GM23338 (cell line): ENCODE results near the gene PRKAR1B. TPM values are rescaled to one million over a fixed set of nuclear protein-coding genes. Genes with fewer than 3 reads are reported as not detected.

Experiments
- ATAC-seq: fragments of 200-7000 bp; cut with Tn5 transposase; 3 replicates; pipeline ENCODE4 v1.9.1; 2020
- DNase-seq: peaks from one replicate; pipeline ENCODE4 v3.0.0-alpha.2; 2015; ENCODE audit warnings: low spot score
- H2AFZ ChIP-seq: fragments of 200-600 bp; sonication (generic); 2 replicates; pipeline ENCODE4 v1.8.0; 2016; ENCODE audit warnings: antibody characterized with exemption, mild to moderate bottlenecking, moderate library complexity
- H3F3A ChIP-seq: fragments of 200-600 bp; sonication (generic); replicated peaks from 2 replicates; pipeline ENCODE4 v1.8.0; 2017; ENCODE audit warnings: antibody characterized with exemption, mixed run types, low read depth
- H3K27ac ChIP-seq: fragments of 200-600 bp; sonication (generic); 2 replicates; pipeline ENCODE4 v1.6.1; 2016; ENCODE audit warnings: low read depth
- H3K27me3 ChIP-seq: fragments of 200-600 bp; sonication (generic); 2 replicates; pipeline ENCODE4 v1.8.0; 2016; ENCODE audit warnings: mild to moderate bottlenecking, mixed run types, moderate library complexity; ENCODE audit not compliant: insufficient read depth
- H3K36me3 ChIP-seq: fragments of 200-600 bp; sonication (generic); 2 replicates; pipeline ENCODE4 v1.8.0; 2016; ENCODE audit warnings: mild to moderate bottlenecking; ENCODE audit not compliant: insufficient read depth
- H3K4me1 ChIP-seq: fragments of 200-600 bp; sonication (generic); 2 replicates; pipeline ENCODE4 v1.8.0; 2016; ENCODE audit warnings: mild to moderate bottlenecking, moderate library complexity; ENCODE audit not compliant: insufficient read depth
- H3K4me2 ChIP-seq: fragments of 200-600 bp; sonication (generic); 2 replicates; pipeline ENCODE4 v1.7.1; 2017; ENCODE audit warnings: mixed run types
- H3K4me3 ChIP-seq: fragments of 200-600 bp; sonication (generic); 2 replicates; pipeline ENCODE4 v1.6.1; 2016; ENCODE audit warnings: mixed run types
- H3K79me2 ChIP-seq: fragments of 200-600 bp; sonication (generic); replicated peaks from 2 replicates; pipeline ENCODE4 v1.8.0; 2017; ENCODE audit warnings: mild to moderate bottlenecking; ENCODE audit not compliant: insufficient read depth
- H3K9me2 ChIP-seq: fragments of 200-600 bp; sonication (generic); 2 replicates; pipeline ENCODE4 v1.8.0; 2017; ENCODE audit not compliant: insufficient read depth
- H4K20me1 ChIP-seq: fragments of 200-600 bp; sonication (generic); replicated peaks from 2 replicates; pipeline ENCODE4 v1.8.0; 2017; ENCODE audit warnings: mild to moderate bottlenecking; ENCODE audit not compliant: insufficient read depth
- H3K27ac Mint-ChIP-seq: 2 replicates; pipeline ENCODE4 v1.8.0; 2020; ENCODE audit warnings: inconsistent platforms, mild to moderate bottlenecking, moderate library complexity, mixed read lengths
- H3K27me3 Mint-ChIP-seq: 3 replicates; pipeline ENCODE4 v1.8.0; 2022; ENCODE audit warnings: low read depth, mild to moderate bottlenecking, moderate library complexity, mixed read lengths, inconsistent platforms; ENCODE audit not compliant: insufficient read depth, poor library complexity
- H3K36me3 Mint-ChIP-seq: 3 replicates; pipeline ENCODE4 v1.8.0; 2021; ENCODE audit warnings: low read depth, mild to moderate bottlenecking, inconsistent platforms, moderate library complexity, mixed read lengths
- H3K4me1 Mint-ChIP-seq: 3 replicates; pipeline ENCODE4 v1.8.0; 2020; ENCODE audit warnings: mild to moderate bottlenecking, inconsistent platforms, mixed read lengths
- H3K4me3 Mint-ChIP-seq: 3 replicates; pipeline ENCODE4 v1.8.0; 2021; ENCODE audit warnings: moderate library complexity, mild to moderate bottlenecking, inconsistent platforms, mixed read lengths
- H3K9me3 Mint-ChIP-seq: 3 replicates; pipeline ENCODE4 v1.8.0; 2020; ENCODE audit warnings: moderate library complexity, mild to moderate bottlenecking, inconsistent platforms, mixed read lengths
- JUNB ChIP-seq: IDR thresholded peaks from one replicate; pipeline ENCODE4 v1.6.1; 2016; ENCODE audit warnings: antibody characterized with exemption; ENCODE audit not compliant: unreplicated experiment
- NANOG ChIP-seq: IDR thresholded peaks from 2 replicates; pipeline ENCODE4 v1.6.1; 2016; ENCODE audit warnings: antibody characterized with exemption, borderline replicate concordance
- POLR2AphosphoS5 ChIP-seq: IDR thresholded peaks from 2 replicates; pipeline ENCODE4 v1.6.1; 2016; ENCODE audit warnings: antibody characterized with exemption, low read depth
- polyA plus RNA-seq: library from polyadenylated mRNA; unstranded; fragments of >200 nt; fragmentation: Nextera tagmentation; extraction: Ambion mirVana; gene quantifications from 2 replicates; pipeline ENCODE4 v1.2.1, GENCODE V29; 2016
- total RNA-seq: library from RNA; depleted of rRNA; stranded (reverse); fragments of >200 nt; shearing (Covaris generic); gene quantifications from 2 replicates; pipeline ENCODE4 v1.2.3, GENCODE V29; 2014
- TF ChIP-seq, protein P1 (sequence below): IDR thresholded peaks from 2 replicates; pipeline ENCODE4 v1.6.1; 2016; ENCODE audit warnings: antibody characterized with exemption
- TF ChIP-seq, protein P2 (sequence below), 2 experiments: fragments of 200-600 bp in 1 of 2; sonication (generic) in 1 of 2; conservative IDR thresholded peaks; 2 replicates each; pipeline versions ENCODE4 v1.5.1 to v1.6.1; 2016 to 2017; ENCODE audit warnings: antibody characterized with exemption in 2 of 2, low read depth in 2 of 2, mild to moderate bottlenecking in 2 of 2, moderate library complexity in 1 of 2
- TF ChIP-seq, protein P3 (sequence below): IDR thresholded peaks from one replicate; pipeline ENCODE4 v1.6.1; 2018; ENCODE audit warnings: antibody characterized with exemption; ENCODE audit not compliant: unreplicated experiment

PRKAR1B gene
- total and polyA plus RNA-seq, 2 experiments from 2014 or later: 35.7 to 36.7 TPM

DNA sequence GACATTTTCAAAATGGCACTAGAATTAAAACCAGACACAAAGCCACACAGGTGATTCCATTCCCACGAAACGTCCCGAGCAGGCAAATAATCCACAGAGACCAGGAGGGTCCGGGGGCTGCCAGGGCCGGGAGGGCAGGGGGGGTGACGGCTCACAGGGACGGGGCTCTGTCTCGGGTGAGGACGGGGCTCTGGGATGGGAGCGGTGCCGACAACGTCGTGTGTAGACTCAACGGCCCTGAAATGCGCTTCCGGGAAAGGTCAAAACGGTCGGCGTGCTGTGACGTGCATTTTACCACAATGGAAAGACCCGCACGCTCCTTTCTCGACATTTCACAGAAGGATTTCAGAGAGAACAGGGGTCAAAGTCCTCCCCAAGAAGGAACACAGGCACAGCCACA, 144.2 kb downstream of the PRKAR1B start:
- Histone ChIP-seq H3K79me2 (no peaks in the 10 kb centered on the region), H3K9me2 (no peaks in the 10 kb centered on the region), H3K4me2 (no peak overlapping the region), H3K27ac (no peak overlapping the region), H2AFZ (no peak overlapping the region), H4K20me1 (no peaks in the 10 kb centered on the region), H3K4me3 (no peak overlapping the region), H3K36me3 (no peaks in the 10 kb centered on the region), H3K27me3 (no peaks in the 10 kb centered on the region), H3F3A (no peaks in the 10 kb centered on the region), H3K4me1 (no peaks in the 10 kb centered on the region)
- H3K36me3 Mint-ChIP-seq: peaks cover 68% of the 10 kb centered on the region
- no peak overlapping the region for H3K4me3 Mint-ChIP-seq
- H3K9me3 Mint-ChIP-seq: peaks cover 12% of the 10 kb centered on the region; the same call in 1 of the 3 replicates
- no peaks in the 10 kb centered on the region for H3K4me1 Mint-ChIP-seq
- ATAC-seq: no peak
- peaks cover 13% of the 10 kb centered on the region for H3K27me3 Mint-ChIP-seq
- TF ChIP-seq POLR2AphosphoS5 (no peak), NANOG (no peak)
- TF ChIP-seq, protein P1, sequence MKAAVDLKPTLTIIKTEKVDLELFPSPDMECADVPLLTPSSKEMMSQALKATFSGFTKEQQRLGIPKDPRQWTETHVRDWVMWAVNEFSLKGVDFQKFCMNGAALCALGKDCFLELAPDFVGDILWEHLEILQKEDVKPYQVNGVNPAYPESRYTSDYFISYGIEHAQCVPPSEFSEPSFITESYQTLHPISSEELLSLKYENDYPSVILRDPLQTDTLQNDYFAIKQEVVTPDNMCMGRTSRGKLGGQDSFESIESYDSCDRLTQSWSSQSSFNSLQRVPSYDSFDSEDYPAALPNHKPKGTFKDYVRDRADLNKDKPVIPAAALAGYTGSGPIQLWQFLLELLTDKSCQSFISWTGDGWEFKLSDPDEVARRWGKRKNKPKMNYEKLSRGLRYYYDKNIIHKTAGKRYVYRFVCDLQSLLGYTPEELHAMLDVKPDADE: no peak
- TF ChIP-seq, protein P2, sequence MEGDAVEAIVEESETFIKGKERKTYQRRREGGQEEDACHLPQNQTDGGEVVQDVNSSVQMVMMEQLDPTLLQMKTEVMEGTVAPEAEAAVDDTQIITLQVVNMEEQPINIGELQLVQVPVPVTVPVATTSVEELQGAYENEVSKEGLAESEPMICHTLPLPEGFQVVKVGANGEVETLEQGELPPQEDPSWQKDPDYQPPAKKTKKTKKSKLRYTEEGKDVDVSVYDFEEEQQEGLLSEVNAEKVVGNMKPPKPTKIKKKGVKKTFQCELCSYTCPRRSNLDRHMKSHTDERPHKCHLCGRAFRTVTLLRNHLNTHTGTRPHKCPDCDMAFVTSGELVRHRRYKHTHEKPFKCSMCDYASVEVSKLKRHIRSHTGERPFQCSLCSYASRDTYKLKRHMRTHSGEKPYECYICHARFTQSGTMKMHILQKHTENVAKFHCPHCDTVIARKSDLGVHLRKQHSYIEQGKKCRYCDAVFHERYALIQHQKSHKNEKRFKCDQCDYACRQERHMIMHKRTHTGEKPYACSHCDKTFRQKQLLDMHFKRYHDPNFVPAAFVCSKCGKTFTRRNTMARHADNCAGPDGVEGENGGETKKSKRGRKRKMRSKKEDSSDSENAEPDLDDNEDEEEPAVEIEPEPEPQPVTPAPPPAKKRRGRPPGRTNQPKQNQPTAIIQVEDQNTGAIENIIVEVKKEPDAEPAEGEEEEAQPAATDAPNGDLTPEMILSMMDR (conservative IDR thresholded peaks at IDR 0.05; ENCODE audit: low read depth in 2 of 2): no peak
- TF ChIP-seq, protein P3, sequence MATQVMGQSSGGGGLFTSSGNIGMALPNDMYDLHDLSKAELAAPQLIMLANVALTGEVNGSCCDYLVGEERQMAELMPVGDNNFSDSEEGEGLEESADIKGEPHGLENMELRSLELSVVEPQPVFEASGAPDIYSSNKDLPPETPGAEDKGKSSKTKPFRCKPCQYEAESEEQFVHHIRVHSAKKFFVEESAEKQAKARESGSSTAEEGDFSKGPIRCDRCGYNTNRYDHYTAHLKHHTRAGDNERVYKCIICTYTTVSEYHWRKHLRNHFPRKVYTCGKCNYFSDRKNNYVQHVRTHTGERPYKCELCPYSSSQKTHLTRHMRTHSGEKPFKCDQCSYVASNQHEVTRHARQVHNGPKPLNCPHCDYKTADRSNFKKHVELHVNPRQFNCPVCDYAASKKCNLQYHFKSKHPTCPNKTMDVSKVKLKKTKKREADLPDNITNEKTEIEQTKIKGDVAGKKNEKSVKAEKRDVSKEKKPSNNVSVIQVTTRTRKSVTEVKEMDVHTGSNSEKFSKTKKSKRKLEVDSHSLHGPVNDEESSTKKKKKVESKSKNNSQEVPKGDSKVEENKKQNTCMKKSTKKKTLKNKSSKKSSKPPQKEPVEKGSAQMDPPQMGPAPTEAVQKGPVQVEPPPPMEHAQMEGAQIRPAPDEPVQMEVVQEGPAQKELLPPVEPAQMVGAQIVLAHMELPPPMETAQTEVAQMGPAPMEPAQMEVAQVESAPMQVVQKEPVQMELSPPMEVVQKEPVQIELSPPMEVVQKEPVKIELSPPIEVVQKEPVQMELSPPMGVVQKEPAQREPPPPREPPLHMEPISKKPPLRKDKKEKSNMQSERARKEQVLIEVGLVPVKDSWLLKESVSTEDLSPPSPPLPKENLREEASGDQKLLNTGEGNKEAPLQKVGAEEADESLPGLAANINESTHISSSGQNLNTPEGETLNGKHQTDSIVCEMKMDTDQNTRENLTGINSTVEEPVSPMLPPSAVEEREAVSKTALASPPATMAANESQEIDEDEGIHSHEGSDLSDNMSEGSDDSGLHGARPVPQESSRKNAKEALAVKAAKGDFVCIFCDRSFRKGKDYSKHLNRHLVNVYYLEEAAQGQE: no peak
- H3K27ac Mint-ChIP-seq: no peak overlapping the region
- no peak for DNase-seq

DNA sequence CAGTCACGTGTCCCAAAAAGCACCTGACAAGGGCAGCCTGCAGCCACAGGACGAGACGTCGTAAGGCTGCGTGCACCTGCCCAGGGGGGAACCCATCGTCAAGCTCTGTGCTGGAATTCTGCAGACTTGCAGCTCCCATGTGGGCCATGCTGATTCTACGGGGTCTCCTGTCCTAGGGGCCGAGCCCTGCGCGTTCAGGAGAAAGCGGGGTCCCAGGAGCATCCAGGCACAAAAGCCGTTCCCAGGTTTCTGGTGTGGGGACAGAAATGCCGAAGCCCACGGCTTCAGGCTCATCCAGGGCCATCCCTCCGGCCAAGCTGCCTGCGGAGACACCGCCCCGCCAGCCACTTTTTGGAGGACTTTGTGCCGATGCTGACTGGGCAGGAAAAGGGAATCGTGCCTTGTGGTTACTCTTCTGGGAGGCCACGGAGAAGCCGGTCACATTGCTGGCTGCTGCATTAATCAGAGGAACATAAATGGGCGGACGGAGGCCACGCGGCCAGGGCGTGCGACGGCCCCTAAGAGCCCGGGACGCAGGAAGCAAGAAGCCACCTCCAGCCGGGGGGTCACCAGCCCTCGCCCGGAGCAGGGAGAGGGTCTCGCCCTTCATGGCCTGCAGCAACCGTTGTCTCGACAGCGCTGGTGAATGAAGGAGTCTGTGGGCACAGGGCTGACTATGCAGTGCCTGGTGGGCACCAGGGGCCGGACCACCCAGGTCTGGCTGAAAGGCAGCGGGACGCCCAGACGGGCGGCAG, 144.8 kb downstream of the PRKAR1B start:
- H3K4me1 Mint-ChIP-seq: no peaks in the 10 kb centered on the region
- H3F3A ChIP-seq: no peaks in the 10 kb centered on the region
- H3K4me3 Mint-ChIP-seq: no peak overlapping the region
- no peaks in the 10 kb centered on the region for H3K27me3 ChIP-seq
- TF ChIP-seq JUNB: no peak
- TF ChIP-seq, protein P1: no peak
- H3K27me3 Mint-ChIP-seq: peaks cover 13% of the 10 kb centered on the region
- H3K27ac ChIP-seq: no peak overlapping the region
- no peaks in the 10 kb centered on the region for H3K36me3 ChIP-seq
- no peak overlapping the region for H3K4me2 ChIP-seq
- H3K9me3 Mint-ChIP-seq: peaks cover 12% of the 10 kb centered on the region; the same call in 1 of the 3 replicates
- no peak overlapping the region for H2AFZ ChIP-seq
- DNase-seq: no peak
- H3K27ac Mint-ChIP-seq: no peak overlapping the region
- peaks cover 65% of the 10 kb centered on the region for H3K36me3 Mint-ChIP-seq
- H3K9me2 ChIP-seq: no peaks in the 10 kb centered on the region
- H3K79me2 ChIP-seq: no peaks in the 10 kb centered on the region
- no peak overlapping the region for H3K4me3 ChIP-seq
- no peaks in the 10 kb centered on the region for H3K4me1 ChIP-seq
- no peak for ATAC-seq
- no peaks in the 10 kb centered on the region for H4K20me1 ChIP-seq
